A673 (cell line): Measurements from ENCODE around the gene SWT1. TPM values are rescaled to one million over a fixed set of nuclear protein-coding genes. Genes with fewer than 3 reads are reported as not detected.

Source experiments
- BruUV-seq: library from RNA; stranded (reverse); fragments of 400-500 nt; replicated peaks from 2 replicates; lab custom pipeline; 2021; lab: Mats Ljungman, UMichigan
- CTCF ChIA-PET: fragments of 300-600 bp; sonication (Branson Sonifier 250); formaldehyde crosslinking; loops from one replicate; lab custom pipeline; 2022; ENCODE audit warnings: antibody characterized with exemption; lab: Charles Lee
- POLR2A ChIA-PET: fragments of 300-600 bp; sonication (Branson Sonifier 250); formaldehyde crosslinking; loops from one replicate; lab custom pipeline; 2022; ENCODE audit warnings: antibody characterized with exemption; ENCODE audit not compliant: low non-redundant PET; lab: Charles Lee
- DNase-seq: peaks from one replicate; pipeline ENCODE4 v3.0.0-alpha.2; 2015; ENCODE audit warnings: low spot score
- H3K27ac ChIP-seq: fragments of 200-600 bp; sonication (generic); 2 replicates; pipeline ENCODE4 v1.5.1; 2016; ENCODE audit warnings: mixed run types, low read depth, mild to moderate bottlenecking, mixed read lengths, antibody characterized with exemption, low read length; ENCODE audit not compliant: poor library complexity, severe bottlenecking
- H3K27me3 ChIP-seq: fragments of 200-600 bp; sonication (generic); replicated peaks from 2 replicates; pipeline ENCODE4 v1.6.1; 2017; ENCODE audit warnings: mixed run types, low read depth, mild to moderate bottlenecking, mixed read lengths, antibody characterized with exemption, low read length; ENCODE audit not compliant: insufficient read depth, poor library complexity
- H3K36me3 ChIP-seq: fragments of 200-600 bp; sonication (generic); 2 replicates; pipeline ENCODE4 v1.6.1; 2016; ENCODE audit warnings: mixed run types, mild to moderate bottlenecking, mixed read lengths, antibody characterized with exemption, low read length; ENCODE audit not compliant: insufficient read depth, poor library complexity, severe bottlenecking
- H3K4me1 ChIP-seq: fragments of 200-600 bp; sonication (generic); 2 replicates; pipeline ENCODE4 v1.6.1; 2017; ENCODE audit warnings: mixed run types, mild to moderate bottlenecking, mixed read lengths, antibody characterized with exemption, low read length; ENCODE audit not compliant: insufficient read depth, poor library complexity, severe bottlenecking
- H3K4me3 ChIP-seq: fragments of 200-600 bp; sonication (generic); 2 replicates; pipeline ENCODE4 v1.5.1; 2016; ENCODE audit warnings: low read depth, mixed run types, mild to moderate bottlenecking, mixed read lengths, low read length; ENCODE audit not compliant: poor library complexity, severe bottlenecking
- H3K9me3 ChIP-seq: fragments of 200-600 bp; sonication (generic); 2 replicates; pipeline ENCODE4 v1.6.1; 2016; ENCODE audit warnings: mixed run types, low read depth, mild to moderate bottlenecking, mixed read lengths, antibody characterized with exemption, low read length; ENCODE audit not compliant: poor library complexity, severe bottlenecking
- EZH2 ChIP-seq: fragments of 200-600 bp; sonication (generic); IDR thresholded peaks from 2 replicates; pipeline ENCODE4 v1.6.1; 2017; ENCODE audit warnings: borderline replicate concordance, low read depth, mild to moderate bottlenecking, mixed read lengths, antibody characterized with exemption, low read length; ENCODE audit not compliant: poor library complexity, severe bottlenecking
- intact Hi-C: fragments of 100-400 bp; cut with micrococcal nuclease; formaldehyde crosslinking; loops from one replicate; pipeline ENCODE4 v1.10.0; 2022; ENCODE audit not compliant: unreplicated experiment
- total RNA-seq: library from RNA; stranded (reverse); gene quantifications from 2 replicates; pipeline ENCODE4 v1.2.3, GENCODE V29; 2021
- TF ChIP-seq, protein P1 (sequence below): fragments of 300-800, 200-600 bp; sonication (generic); conservative IDR thresholded peaks from 2 replicates; pipeline ENCODE4 v1.5.1; 2017; ENCODE audit warnings: low read depth, mild to moderate bottlenecking, antibody characterized with exemption, low read length, moderate library complexity, mixed read lengths

The SWT1 gene
- total RNA-seq, 1 experiment from 2014 or later = 3.3 TPM

DNA sequence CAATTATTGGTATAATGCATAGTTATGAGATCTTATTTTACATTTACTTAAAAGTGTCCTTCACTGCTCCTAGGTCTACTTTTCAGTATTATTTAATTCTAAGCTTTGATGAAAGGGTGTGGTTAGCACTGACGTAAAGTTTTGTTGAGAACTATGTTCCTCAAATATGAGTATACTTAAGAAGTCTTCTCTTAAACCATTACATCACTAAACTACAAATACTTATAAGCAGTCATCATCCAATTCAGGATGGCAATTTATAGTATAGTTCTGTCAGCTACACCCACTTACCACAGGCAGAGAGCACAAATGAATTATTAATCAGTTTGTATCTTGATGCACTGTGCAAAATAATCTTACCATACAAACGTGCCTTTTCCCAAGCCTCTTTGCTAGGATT lies 27.3 kb upstream of the SWT1 start:
- Histone ChIP-seq H3K27me3 (no peaks in the 10 kb centered on the region), H3K9me3 (peaks cover 13% of the 10 kb centered on the region), H3K36me3 (peaks cover 22% of the 10 kb centered on the region), H3K4me3 (no peak overlapping the region), H3K27ac (no peak overlapping the region), H3K4me1 (no peaks in the 10 kb centered on the region)
- BruUV-seq = no TSS peak
- TF ChIP-seq, protein P1, sequence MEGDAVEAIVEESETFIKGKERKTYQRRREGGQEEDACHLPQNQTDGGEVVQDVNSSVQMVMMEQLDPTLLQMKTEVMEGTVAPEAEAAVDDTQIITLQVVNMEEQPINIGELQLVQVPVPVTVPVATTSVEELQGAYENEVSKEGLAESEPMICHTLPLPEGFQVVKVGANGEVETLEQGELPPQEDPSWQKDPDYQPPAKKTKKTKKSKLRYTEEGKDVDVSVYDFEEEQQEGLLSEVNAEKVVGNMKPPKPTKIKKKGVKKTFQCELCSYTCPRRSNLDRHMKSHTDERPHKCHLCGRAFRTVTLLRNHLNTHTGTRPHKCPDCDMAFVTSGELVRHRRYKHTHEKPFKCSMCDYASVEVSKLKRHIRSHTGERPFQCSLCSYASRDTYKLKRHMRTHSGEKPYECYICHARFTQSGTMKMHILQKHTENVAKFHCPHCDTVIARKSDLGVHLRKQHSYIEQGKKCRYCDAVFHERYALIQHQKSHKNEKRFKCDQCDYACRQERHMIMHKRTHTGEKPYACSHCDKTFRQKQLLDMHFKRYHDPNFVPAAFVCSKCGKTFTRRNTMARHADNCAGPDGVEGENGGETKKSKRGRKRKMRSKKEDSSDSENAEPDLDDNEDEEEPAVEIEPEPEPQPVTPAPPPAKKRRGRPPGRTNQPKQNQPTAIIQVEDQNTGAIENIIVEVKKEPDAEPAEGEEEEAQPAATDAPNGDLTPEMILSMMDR = no peak
- TF ChIP-seq EZH2 = no peak
- intact Hi-C loops = no loop called here
- ChIA-PET CTCF (no interaction called here), POLR2A (no interaction called here)
- DNase-seq = no peak

DNA sequence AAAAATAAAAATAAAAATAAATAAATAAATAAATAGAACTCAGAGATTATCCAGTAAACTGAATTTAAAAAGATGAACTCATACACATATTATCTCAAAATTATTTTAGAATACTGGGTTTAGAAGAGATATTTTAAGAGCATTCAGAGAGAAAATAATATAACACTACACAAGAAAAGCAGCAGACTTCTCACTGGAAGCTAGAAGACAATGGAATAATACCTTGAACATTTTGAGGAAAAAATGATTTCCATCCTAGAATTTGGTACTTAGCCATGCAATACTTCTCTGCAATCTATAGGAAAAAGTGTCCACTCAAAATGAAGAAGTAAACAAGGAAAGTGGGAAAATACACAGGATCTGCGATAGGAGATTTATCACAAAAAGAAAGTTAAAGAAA lies 24.4 kb upstream of the SWT1 start:
- intact Hi-C loops = no loop called here
- CTCF ChIA-PET = interaction anchor here (0.7 kb wide), 1 partner anchor 396 kb away, joined by 3 read pairs; no protein-coding TSS in a partner anchor
- no peak for TF ChIP-seq EZH2
- TF ChIP-seq, protein P1 = no peak
- POLR2A ChIA-PET = no interaction called here
- H3K9me3 ChIP-seq = peaks cover 13% of the 10 kb centered on the region
- no peak overlapping the region for H3K4me3 ChIP-seq
- H3K4me1 ChIP-seq = no peaks in the 10 kb centered on the region
- no peak for DNase-seq
- no TSS peak for BruUV-seq
- peaks cover 19% of the 10 kb centered on the region for H3K36me3 ChIP-seq
- no peaks in the 10 kb centered on the region for H3K27me3 ChIP-seq
- H3K27ac ChIP-seq = no peak overlapping the region

DNA sequence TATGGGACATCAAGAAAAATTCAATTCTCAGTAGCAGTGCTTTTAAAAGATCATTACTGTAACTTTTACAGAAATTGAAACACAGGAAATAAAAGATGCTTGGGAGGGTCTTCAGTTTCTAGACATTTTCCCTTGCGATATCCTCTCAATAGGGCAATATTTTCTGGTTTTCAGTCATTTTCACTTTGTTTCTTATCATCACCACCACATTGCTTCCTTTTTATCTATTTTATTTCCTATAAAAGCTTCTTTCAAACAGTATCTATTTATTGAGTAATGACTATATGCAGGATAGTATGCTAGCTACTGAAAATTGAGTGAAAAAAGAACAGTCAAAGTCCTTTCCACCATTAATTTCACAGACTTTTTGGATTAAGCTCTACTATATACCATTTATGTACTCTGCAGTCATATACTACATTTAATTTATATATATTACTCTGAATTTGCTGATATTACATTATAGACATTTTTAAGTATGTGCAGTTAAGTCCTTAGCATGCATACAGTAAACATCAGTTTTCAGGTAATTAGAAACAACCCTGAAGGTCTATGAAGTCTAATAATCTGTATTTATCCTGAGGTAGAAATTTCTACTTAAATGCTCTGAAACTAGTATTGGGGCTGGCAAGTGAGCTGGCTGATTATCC lies 18.9 kb upstream of the SWT1 start:
- Histone ChIP-seq H3K4me1 (no peaks in the 10 kb centered on the region), H3K4me3 (no peak overlapping the region), H3K27me3 (no peaks in the 10 kb centered on the region), H3K36me3 (peaks cover 12% of the 10 kb centered on the region), H3K9me3 (peaks cover 2% of the 10 kb centered on the region), H3K27ac (no peak overlapping the region)
- intact Hi-C loops = no loop called here
- BruUV-seq = no TSS peak
- ChIA-PET CTCF (interaction anchor here (1.4 kb wide), 1 partner anchor 32 kb away, joined by 3 read pairs; no protein-coding TSS in a partner anchor), POLR2A (no interaction called here)
- DNase-seq = no peak
- TF ChIP-seq, protein P1 = no peak
- TF ChIP-seq EZH2 = no peak
